ENCODE results near the gene RPS14. TPM values are rescaled to one million over a fixed set of nuclear protein-coding genes. Genes with fewer than 3 reads are reported as not detected.
A peak's percentile ranks its signal among the peaks of the same experiment; 100 is the strongest.
"Not testable (repeated sequence)": the region's sequence is repeated elsewhere in the genome, so short reads cannot be mapped to it uniquely, and the experiment has no call there.

RPS14 gene
- total RNA-seq, 1 donor from 2014 or later: 1,465 TPM

- no peaks in the 10 kb centered on the region for H3K36me3 Mint-ChIP-seq (ENCODE audit: unreplicated experiment)
- H3K4me1 Mint-ChIP-seq (ENCODE audit: low read depth, unreplicated experiment): peaks cover 6% of the 10 kb centered on the region
- no peak for DNase-seq
- H3K4me3 Mint-ChIP-seq (ENCODE audit: unreplicated experiment): no peak overlapping the region
- no peak for TF ChIP-seq CTCF (IDR thresholded peaks at IDR 0.05; ENCODE audit: partially characterized antibody, unreplicated experiment)
- peaks cover 4% of the 10 kb centered on the region for H3K9me3 Mint-ChIP-seq (ENCODE audit: unreplicated experiment)
- peaks cover 3% of the 10 kb centered on the region for H3K27me3 Mint-ChIP-seq (ENCODE audit: unreplicated experiment)
- no peak overlapping the region for H3K27ac Mint-ChIP-seq (ENCODE audit: unreplicated experiment)
Measured at GRCh38 chr5:150454492-150455229, 5.1 kb upstream of the RPS14 start.

GRCh38 chr5:150454027-150454426 lies 4.5 kb upstream of the RPS14 start:
- not testable (repeated sequence) for H3K27me3 Mint-ChIP-seq (ENCODE audit: unreplicated experiment); H3K36me3 Mint-ChIP-seq (ENCODE audit: unreplicated experiment); DNase-seq; H3K4me3 Mint-ChIP-seq (ENCODE audit: unreplicated experiment); H3K9me3 Mint-ChIP-seq (ENCODE audit: unreplicated experiment); H3K27ac Mint-ChIP-seq (ENCODE audit: unreplicated experiment); H3K4me1 Mint-ChIP-seq (ENCODE audit: low read depth, unreplicated experiment)

DNA sequence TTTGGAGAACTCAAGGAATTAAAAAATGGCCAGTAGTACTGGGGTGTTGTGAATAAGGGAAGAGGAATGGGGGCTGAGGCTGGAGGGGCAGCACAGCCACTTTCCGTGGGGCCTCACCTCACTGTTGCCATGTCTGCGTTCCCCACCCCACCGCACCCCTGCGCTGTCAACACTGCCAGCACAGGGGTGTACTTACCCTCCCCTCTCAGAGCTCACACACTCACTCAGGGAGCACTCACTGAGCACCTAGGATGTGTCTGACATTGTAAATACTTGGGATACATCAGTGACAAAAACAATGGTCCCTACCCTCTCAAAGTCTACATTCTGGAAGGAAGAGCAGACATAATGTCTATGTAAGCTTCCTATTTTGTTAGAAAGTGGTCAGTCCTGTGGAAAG lies 3.4 kb upstream of the RPS14 start:
- peaks cover 7% of the 10 kb centered on the region for H3K4me1 Mint-ChIP-seq (ENCODE audit: low read depth, unreplicated experiment)
- TF ChIP-seq CTCF (IDR thresholded peaks at IDR 0.05; ENCODE audit: partially characterized antibody, unreplicated experiment): no peak
- no peak overlapping the region for H3K27ac Mint-ChIP-seq (ENCODE audit: unreplicated experiment)
- DNase-seq: no peak
- peaks cover 4% of the 10 kb centered on the region for H3K9me3 Mint-ChIP-seq (ENCODE audit: unreplicated experiment)
- peaks cover 6% of the 10 kb centered on the region for H3K27me3 Mint-ChIP-seq (ENCODE audit: unreplicated experiment)
- no peaks in the 10 kb centered on the region for H3K36me3 Mint-ChIP-seq (ENCODE audit: unreplicated experiment)
- H3K4me3 Mint-ChIP-seq (ENCODE audit: unreplicated experiment): no peak overlapping the region

- peaks cover 8% of the 10 kb centered on the region for H3K27me3 Mint-ChIP-seq (ENCODE audit: unreplicated experiment)
- no peak for DNase-seq
- no peak for TF ChIP-seq CTCF (IDR thresholded peaks at IDR 0.05; ENCODE audit: partially characterized antibody, unreplicated experiment)
- peaks cover 20% of the 10 kb centered on the region for H3K4me1 Mint-ChIP-seq (ENCODE audit: low read depth, unreplicated experiment)
- H3K27ac Mint-ChIP-seq (ENCODE audit: unreplicated experiment): no peak overlapping the region
- peaks cover under 1% of the 10 kb centered on the region for H3K36me3 Mint-ChIP-seq (ENCODE audit: unreplicated experiment)
- no peak overlapping the region for H3K4me3 Mint-ChIP-seq (ENCODE audit: unreplicated experiment)
- peaks cover 7% of the 10 kb centered on the region for H3K9me3 Mint-ChIP-seq (ENCODE audit: unreplicated experiment)
Measured at GRCh38 chr5:150451594-150451993, 2.1 kb upstream of the RPS14 start.

DNA sequence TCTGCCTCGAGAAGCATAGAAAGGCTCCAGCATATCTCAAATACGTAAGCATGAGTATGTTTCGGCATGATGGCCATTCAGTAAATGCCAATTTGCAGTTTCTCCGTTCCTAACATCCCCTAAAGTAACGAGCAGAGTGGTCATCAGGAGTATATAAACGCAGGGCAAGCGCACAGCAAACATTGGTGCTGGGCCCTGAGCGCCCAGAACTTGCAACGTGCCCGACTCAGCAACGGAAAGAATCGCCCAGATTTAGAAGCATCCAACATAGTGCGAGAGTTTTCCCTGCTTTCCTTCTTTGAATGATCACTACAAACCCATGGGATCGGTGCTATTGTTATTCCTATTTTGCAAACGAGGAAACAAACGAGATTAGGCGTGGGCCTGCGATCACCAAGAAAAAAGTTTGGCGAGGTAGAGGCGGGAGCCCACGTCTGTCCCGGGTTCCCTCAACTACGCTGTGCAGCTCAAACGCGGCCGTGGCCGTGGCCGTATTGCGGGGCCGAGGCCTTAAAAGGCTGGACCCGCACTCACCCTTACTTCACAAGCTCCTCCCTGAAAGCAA lies 505 bp downstream of the RPS14 start:
- Mint-ChIP-seq H3K36me3 (ENCODE audit: unreplicated experiment) (peaks cover 6% of the 10 kb centered on the region), H3K4me1 (ENCODE audit: low read depth, unreplicated experiment) (peaks cover 32% of the 10 kb centered on the region), H3K9me3 (ENCODE audit: unreplicated experiment) (peaks cover 8% of the 10 kb centered on the region), H3K27ac (ENCODE audit: unreplicated experiment) (peak overlapping the region; percentile 100), H3K27me3 (ENCODE audit: unreplicated experiment) (peaks cover 11% of the 10 kb centered on the region), H3K4me3 (ENCODE audit: unreplicated experiment) (peak overlapping the region; percentile 92)
- TF ChIP-seq CTCF (IDR thresholded peaks at IDR 0.05; ENCODE audit: partially characterized antibody, unreplicated experiment): no peak
- no peak for DNase-seq
